Ovary (tissue), 9 donors: Measurements from ENCODE around the gene SERPINA4. TPM values are rescaled to one million over a fixed set of nuclear protein-coding genes. Genes with fewer than 3 reads are reported as not detected.

Experiments
- DNase-seq, 5 donors: peaks; one replicate each; pipeline ENCODE4 v3.0.0-alpha.2; 2019 to 2020
- H3K27ac ChIP-seq, 2 donors: fragments of 200-600 bp; one replicate each; pipeline versions ENCODE4 v1.5.1 to v1.8.0; 2019 to 2022
- H3K27me3 ChIP-seq: fragments of 200-600 bp; one replicate; pipeline ENCODE4 v1.8.0; 2022
- H3K36me3 ChIP-seq: fragments of 200-600 bp; sonication (generic); one replicate; pipeline ENCODE4 v1.5.1; 2019
- H3K4me1 ChIP-seq: one replicate; pipeline ENCODE4 v1.8.1; 2013; ENCODE audit warnings: mild to moderate bottlenecking, moderate library complexity; ENCODE audit not compliant: insufficient read depth
- H3K4me3 ChIP-seq: fragments of 200-600 bp; sonication (generic); one replicate; pipeline ENCODE4 v1.5.1; 2017
- H3K9me3 ChIP-seq, 2 donors: fragments of 200-600 bp in 1 of 2; sonication (generic) in 1 of 2; one replicate each; pipeline versions ENCODE4 v1.5.1 to v1.8.1; 2013 to 2019; ENCODE audit warnings: mild to moderate bottlenecking in 1 of 2, moderate library complexity in 1 of 2
- CTCF ChIP-seq, 3 donors: fragments of 450-650 bp in 2 of 3; fragments of 200-600 bp in 1 of 3; IDR thresholded peaks; one replicate each; pipeline versions ENCODE4 v1.5.1 to v1.8.0; 2016 to 2022; ENCODE audit warnings: antibody characterized with exemption in 3 of 3, mild to moderate bottlenecking in 1 of 3
- EP300 ChIP-seq: sonication (generic); formaldehyde crosslinking; IDR thresholded peaks from one replicate; pipeline ENCODE4 v1.6.1; 2017; ENCODE audit warnings: antibody characterized with exemption
- POLR2A ChIP-seq: fragments of 450-650 bp; IDR thresholded peaks from one replicate; pipeline ENCODE4 v1.6.1; 2017; ENCODE audit warnings: antibody characterized with exemption, mild to moderate bottlenecking, moderate library complexity
- WGBS, 3 donors: extraction: QIAGEN DNeasy Blood & Tissue Kit in 1 of 3; methylation state at CpG; one replicate each; pipeline versions ENCODE4 v1.1.5 to v1.1.7; 2013 to 2017; 5-methylcytosine and 5-hydroxymethylcytosine counted together
- intact Hi-C, 4 donors: fragments of 100-400 bp; cut with DNase I; formaldehyde crosslinking; loops; one replicate each; pipeline versions ENCODE4 v1.11.0 to v1.15.1; 2022 to 2023
- polyA plus RNA-seq, 2 donors: library from polyadenylated mRNA; stranded (reverse); fragments of 200-250 nt in 1 of 2; fragments of 350-450 nt in 1 of 2; fragmentation: Illumina TruSeq in 1 of 2; extraction: RNeasy Lipid Tissue Mini Kit (QIAGEN cat#74804) in 1 of 2; gene quantifications; one replicate each; pipeline ENCODE4 v1.2.3, GENCODE V29; 2013 to 2014
- total RNA-seq, 7 donors: library from RNA; depleted of rRNA in 2 of 7; stranded (reverse); fragments of >200 nt in 2 of 7; fragmentation: NEBNext Ultra II Directional in 3 of 7; extraction: Animal tissue kit (Norgen Biotek cat#: 25700) in 3 of 7; gene quantifications; one replicate each; pipeline versions ENCODE4 v1.1.0 to v1.2.4, GENCODE V29; 2016 to 2023
- donor health status: DM: no; HTN: no; CAD: no; lungs with moderate emphysema.
- donor health status: DM: no; HTN: no; CAD: no.
- donor health status: Bipolar disorder and iron deficiency.
- donor health status: DM: yes; HTN: yes; CAD: no.
- donor health status: DM: no; HTN: no; CAD: no.
- donor health status: DM: yes; HTN: yes; CAD: no.

The SERPINA4 gene
- total and polyA plus RNA-seq, 9 donors: 0.11 to 0.22 (median 0.15) TPM; not detected in 5

- H3K9me3 ChIP-seq: no peaks in the 10 kb centered on the region
- intact Hi-C loops: no loop called here
- WGBS, 3 donors: 84 to 88% (median 85%) methylated on average over 5 of the region's 5 CpGs
- no peaks in the 10 kb centered on the region for H3K27me3 ChIP-seq
- no peak for DNase-seq
- H3K4me1 ChIP-seq: no peaks in the 10 kb centered on the region
- no peak overlapping the region for H3K4me3 ChIP-seq
- no peaks in the 10 kb centered on the region for H3K36me3 ChIP-seq
- no peak overlapping the region for H3K27ac ChIP-seq
- TF ChIP-seq POLR2A (no peak), EP300 (no peak), CTCF (IDR thresholded peaks at IDR 0.05) (no peak)
These were observed 780 bp downstream of the SERPINA4 start for GRCh38 chr14:94562022-94562421.

- WGBS, 3 donors: 86 to 88% (median 87%) methylated on average over 16 of the region's 16 CpGs
- intact Hi-C loops: no loop called here
These were observed 2.0 kb downstream of the SERPINA4 start for GRCh38 chr14:94562941-94563883.

GRCh38 chr14:94564381-94564780 is 3.1 kb downstream of the SERPINA4 start:
- no peaks in the 10 kb centered on the region for H3K27me3 ChIP-seq
- H3K27ac ChIP-seq: no peak overlapping the region
- no peak overlapping the region for H3K4me3 ChIP-seq
- H3K9me3 ChIP-seq: no peaks in the 10 kb centered on the region
- intact Hi-C loops: no loop called here
- DNase-seq: no peak
- H3K36me3 ChIP-seq: no peaks in the 10 kb centered on the region
- TF ChIP-seq EP300 (no peak), CTCF (IDR thresholded peaks at IDR 0.05) (no peak), POLR2A (no peak)
- no peaks in the 10 kb centered on the region for H3K4me1 ChIP-seq

More at GRCh38 chr14:94562941-94563883, 2.0 kb downstream of the SERPINA4 start:
- H3K9me3 ChIP-seq: no peaks in the 10 kb centered on the region
- H3K4me3 ChIP-seq: no peak overlapping the region
- no peaks in the 10 kb centered on the region for H3K36me3 ChIP-seq
- no peak overlapping the region for H3K27ac ChIP-seq
- DNase-seq: peak in 1 of 5 donors; percentile 13
- H3K27me3 ChIP-seq: no peaks in the 10 kb centered on the region
- no peak for TF ChIP-seq POLR2A
- TF ChIP-seq CTCF (IDR thresholded peaks at IDR 0.05): no peak
- TF ChIP-seq EP300: no peak
- no peaks in the 10 kb centered on the region for H3K4me1 ChIP-seq

- no peak for TF ChIP-seq EP300
- no peak for TF ChIP-seq CTCF (IDR thresholded peaks at IDR 0.05)
- TF ChIP-seq POLR2A: no peak
- no peaks in the 10 kb centered on the region for H3K9me3 ChIP-seq
These were observed 6.9 kb downstream of the SERPINA4 start for GRCh38 chr14:94568186-94568585.

More at GRCh38 chr14:94568186-94568585, 6.9 kb downstream of the SERPINA4 start:
- WGBS, 3 donors: 87 to 88% (median 87%) methylated on average over 9 of the region's 9 CpGs
- Histone ChIP-seq H3K36me3 (no peaks in the 10 kb centered on the region), H3K4me1 (no peaks in the 10 kb centered on the region), H3K27ac (no peak overlapping the region), H3K27me3 (no peaks in the 10 kb centered on the region), H3K4me3 (no peak overlapping the region)
- DNase-seq: no peak
- intact Hi-C loops: no loop called here
